ENCODE results near the gene LYZL2.
"Not testable (repeated sequence)": the region's sequence is repeated elsewhere in the genome, so short reads cannot be mapped to it uniquely, and the experiment has no call there.

LYZL2 gene

GRCh38 chr10:30629653-30630052 is at the start of gene LYZL2:
Gene LYZL2 (minus strand): TSS chr10:30629753. CDS start chr10:30626915, 2,838 bp downstream.
- Histone ChIP-seq H3K27ac (ENCODE audit: low read length) (no peak within 1 kb of the TSS), H3K4me3 (ENCODE audit: low read length) (no peak within 1 kb of the TSS), H3K36me3 (ENCODE audit: control insufficient read depth, insufficient read depth, low read length) (no peaks in the 10 kb centered on the region), H3K4me1 (ENCODE audit: control insufficient read depth, insufficient read depth, low read length) (no peaks in the 10 kb centered on the region), H3K9me3 (ENCODE audit: control insufficient read depth, insufficient read depth, low read length) (no peaks in the 10 kb centered on the region), H3K27me3 (ENCODE audit: control insufficient read depth, insufficient read depth, low read length) (no peaks in the 10 kb centered on the region)
- DNase-seq (ENCODE audit: low read depth, low spot score): no peak
- WGBS (ENCODE audit: insufficient coverage, insufficient read length): no CpG with 5 or more reads among the region's 6 CpGs

DNA sequence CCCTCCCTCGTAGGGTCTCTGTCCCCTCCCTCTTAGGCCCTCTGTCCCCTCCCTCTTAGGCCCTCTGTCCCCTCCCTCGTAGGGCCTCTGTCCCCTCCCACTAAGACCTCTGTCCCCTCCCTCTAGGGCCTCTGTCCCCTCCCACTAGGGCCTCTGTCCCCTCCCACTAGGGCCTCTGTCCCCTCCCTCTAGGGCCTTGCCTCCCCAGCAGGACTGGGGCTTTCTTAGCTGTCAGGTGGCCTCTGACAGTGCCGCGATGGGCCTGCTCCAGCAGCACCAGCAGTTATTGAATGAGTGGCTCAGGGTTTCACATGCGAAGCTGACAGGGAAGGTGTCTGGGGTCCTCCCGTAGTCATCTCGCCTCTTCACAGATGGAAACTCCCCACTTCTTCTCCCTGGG is 48.1 kb upstream of the LYZL2 start:
- not testable (repeated sequence) for H3K9me3 ChIP-seq (ENCODE audit: control insufficient read depth, insufficient read depth, low read length)
- no CpG with 5 or more reads among the region's 7 CpGs for WGBS (ENCODE audit: insufficient coverage, insufficient read length)

GRCh38 chr10:30677146-30677545 is 47.6 kb upstream of the LYZL2 start:
- not testable (repeated sequence) for H3K4me3 ChIP-seq (ENCODE audit: low read length); DNase-seq (ENCODE audit: low read depth, low spot score); H3K4me1 ChIP-seq (ENCODE audit: control insufficient read depth, insufficient read depth, low read length); H3K36me3 ChIP-seq (ENCODE audit: control insufficient read depth, insufficient read depth, low read length); H3K27me3 ChIP-seq (ENCODE audit: control insufficient read depth, insufficient read depth, low read length); H3K27ac ChIP-seq (ENCODE audit: low read length); H3K9me3 ChIP-seq (ENCODE audit: control insufficient read depth, insufficient read depth, low read length)
- WGBS (ENCODE audit: insufficient coverage, insufficient read length): no CpG with 5 or more reads among the region's 3 CpGs

More for the DNA sequence above, 48.1 kb upstream of the LYZL2 start:
- H3K36me3 ChIP-seq (ENCODE audit: control insufficient read depth, insufficient read depth, low read length); H3K4me3 ChIP-seq (ENCODE audit: low read length); H3K27ac ChIP-seq (ENCODE audit: low read length); DNase-seq (ENCODE audit: low read depth, low spot score); H3K27me3 ChIP-seq (ENCODE audit: control insufficient read depth, insufficient read depth, low read length); H3K4me1 ChIP-seq (ENCODE audit: control insufficient read depth, insufficient read depth, low read length): not testable (repeated sequence)

- Histone ChIP-seq H3K4me1 (ENCODE audit: control insufficient read depth, insufficient read depth, low read length) (no peaks in the 10 kb centered on the region), H3K36me3 (ENCODE audit: control insufficient read depth, insufficient read depth, low read length) (no peaks in the 10 kb centered on the region), H3K27me3 (ENCODE audit: control insufficient read depth, insufficient read depth, low read length) (no peaks in the 10 kb centered on the region), H3K27ac (ENCODE audit: low read length) (no peak overlapping the region), H3K4me3 (ENCODE audit: low read length) (no peak overlapping the region), H3K9me3 (ENCODE audit: control insufficient read depth, insufficient read depth, low read length) (no peaks in the 10 kb centered on the region)
- no CpG with 5 or more reads among the region's 13 CpGs for WGBS (ENCODE audit: insufficient coverage, insufficient read length)
- no peak for DNase-seq (ENCODE audit: low read depth, low spot score)
Observed at GRCh38 chr10:30675791-30676718, 46.5 kb upstream of the LYZL2 start.

GRCh38 chr10:30674796-30675195 is 45.2 kb upstream of the LYZL2 start:
- Histone ChIP-seq H3K27ac (ENCODE audit: low read length) (no peak overlapping the region), H3K36me3 (ENCODE audit: control insufficient read depth, insufficient read depth, low read length) (no peaks in the 10 kb centered on the region), H3K27me3 (ENCODE audit: control insufficient read depth, insufficient read depth, low read length) (no peaks in the 10 kb centered on the region), H3K4me3 (ENCODE audit: low read length) (no peak overlapping the region), H3K9me3 (ENCODE audit: control insufficient read depth, insufficient read depth, low read length) (no peaks in the 10 kb centered on the region), H3K4me1 (ENCODE audit: control insufficient read depth, insufficient read depth, low read length) (no peaks in the 10 kb centered on the region)
- DNase-seq (ENCODE audit: low read depth, low spot score): no peak
- no CpG with 5 or more reads among the region's 6 CpGs for WGBS (ENCODE audit: insufficient coverage, insufficient read length)

DNA sequence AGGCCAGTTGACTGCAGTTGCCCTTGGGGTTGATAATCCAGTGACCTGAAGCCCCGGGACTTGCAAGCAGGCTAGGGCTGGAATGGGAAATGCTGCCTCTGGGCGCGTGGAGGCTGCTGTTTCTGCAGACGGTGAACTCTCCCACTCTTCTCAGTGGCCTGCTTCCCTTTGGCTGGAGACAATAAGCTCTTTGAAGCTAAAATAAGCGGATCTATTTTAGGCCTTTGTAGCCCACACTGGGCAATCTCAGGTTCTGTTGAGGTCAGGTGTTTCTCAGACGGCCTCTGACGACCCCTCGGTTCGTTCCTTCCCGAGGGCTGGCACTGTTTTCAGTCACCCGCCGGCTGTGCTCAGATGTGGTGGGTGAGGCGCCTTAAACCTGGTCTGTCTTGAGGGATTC is 43.7 kb upstream of the LYZL2 start:
- not testable (repeated sequence) for DNase-seq (ENCODE audit: low read depth, low spot score); H3K9me3 ChIP-seq (ENCODE audit: control insufficient read depth, insufficient read depth, low read length); H3K27ac ChIP-seq (ENCODE audit: low read length); H3K4me3 ChIP-seq (ENCODE audit: low read length); H3K27me3 ChIP-seq (ENCODE audit: control insufficient read depth, insufficient read depth, low read length); H3K36me3 ChIP-seq (ENCODE audit: control insufficient read depth, insufficient read depth, low read length); H3K4me1 ChIP-seq (ENCODE audit: control insufficient read depth, insufficient read depth, low read length)
- no CpG with 5 or more reads among the region's 13 CpGs for WGBS (ENCODE audit: insufficient coverage, insufficient read length)

DNA sequence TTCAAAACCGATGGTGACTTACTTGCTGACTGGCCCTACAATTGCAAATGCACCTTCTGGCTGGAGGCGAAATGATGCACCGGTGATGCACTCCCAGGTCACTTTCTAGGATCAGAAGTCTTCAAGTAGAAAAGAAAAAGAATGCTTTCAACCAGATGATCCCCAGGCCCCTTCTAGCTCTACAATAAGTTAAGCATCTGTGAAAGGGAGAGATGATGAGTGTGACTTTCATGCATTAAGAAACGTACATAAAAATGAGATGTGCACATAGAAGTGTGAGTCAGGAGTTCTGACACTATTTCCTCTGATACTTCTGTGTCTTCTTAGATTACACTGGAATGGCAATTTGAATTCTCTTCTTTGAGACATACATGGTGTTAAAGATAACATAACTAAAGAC is 42.8 kb upstream of the LYZL2 start:
- H3K4me1 ChIP-seq (ENCODE audit: control insufficient read depth, insufficient read depth, low read length); H3K9me3 ChIP-seq (ENCODE audit: control insufficient read depth, insufficient read depth, low read length); H3K27ac ChIP-seq (ENCODE audit: low read length); H3K27me3 ChIP-seq (ENCODE audit: control insufficient read depth, insufficient read depth, low read length); H3K36me3 ChIP-seq (ENCODE audit: control insufficient read depth, insufficient read depth, low read length); H3K4me3 ChIP-seq (ENCODE audit: low read length); DNase-seq (ENCODE audit: low read depth, low spot score): not testable (repeated sequence)
- WGBS (ENCODE audit: insufficient coverage, insufficient read length): no CpG with 5 or more reads among the region's 4 CpGs

DNA sequence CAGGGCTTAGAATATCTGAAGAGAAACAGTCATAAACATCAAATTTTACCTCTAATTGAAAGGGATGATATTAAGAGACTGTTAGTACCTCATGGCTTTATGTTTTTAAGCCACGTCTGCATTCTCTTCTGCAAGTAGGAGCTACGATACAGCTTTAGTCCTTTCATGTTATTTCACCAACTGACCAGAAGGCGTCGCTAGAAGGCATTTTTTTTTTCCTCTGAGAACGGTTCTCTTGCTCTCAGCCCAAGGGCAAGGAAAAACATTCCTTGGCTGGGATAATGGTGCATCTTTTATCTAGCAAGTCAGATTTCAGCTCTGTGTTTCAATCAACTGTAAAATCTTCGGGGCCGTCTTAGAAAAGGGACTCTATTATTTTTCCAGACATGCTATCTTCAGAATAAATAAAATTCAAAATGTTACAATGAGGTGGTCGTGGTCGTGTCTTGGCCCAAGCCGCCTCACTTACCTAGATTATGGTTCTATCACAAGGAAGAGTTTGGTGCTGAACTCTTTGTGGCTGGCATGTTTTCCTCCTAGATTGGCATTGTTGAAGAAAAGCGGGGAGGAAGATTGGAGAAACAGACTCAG is 41.6 kb upstream of the LYZL2 start:
- no peak overlapping the region for H3K27ac ChIP-seq (ENCODE audit: low read length)
- no peaks in the 10 kb centered on the region for H3K4me1 ChIP-seq (ENCODE audit: control insufficient read depth, insufficient read depth, low read length)
- WGBS (ENCODE audit: insufficient coverage, insufficient read length): no CpG with 5 or more reads among the region's 11 CpGs
- H3K27me3 ChIP-seq (ENCODE audit: control insufficient read depth, insufficient read depth, low read length): no peaks in the 10 kb centered on the region
- no peaks in the 10 kb centered on the region for H3K36me3 ChIP-seq (ENCODE audit: control insufficient read depth, insufficient read depth, low read length)
- DNase-seq (ENCODE audit: low read depth, low spot score): peak; percentile 43
- H3K4me3 ChIP-seq (ENCODE audit: low read length): no peak overlapping the region
- H3K9me3 ChIP-seq (ENCODE audit: control insufficient read depth, insufficient read depth, low read length): no peaks in the 10 kb centered on the region

- not testable (repeated sequence) for H3K9me3 ChIP-seq (ENCODE audit: control insufficient read depth, insufficient read depth, low read length); H3K4me1 ChIP-seq (ENCODE audit: control insufficient read depth, insufficient read depth, low read length); H3K4me3 ChIP-seq (ENCODE audit: low read length); H3K27ac ChIP-seq (ENCODE audit: low read length); H3K36me3 ChIP-seq (ENCODE audit: control insufficient read depth, insufficient read depth, low read length); DNase-seq (ENCODE audit: low read depth, low spot score); H3K27me3 ChIP-seq (ENCODE audit: control insufficient read depth, insufficient read depth, low read length)
- no CpG with 5 or more reads among the region's 11 CpGs for WGBS (ENCODE audit: insufficient coverage, insufficient read length)
Observed at GRCh38 chr10:30667982-30668381, 38.4 kb upstream of the LYZL2 start.

DNA sequence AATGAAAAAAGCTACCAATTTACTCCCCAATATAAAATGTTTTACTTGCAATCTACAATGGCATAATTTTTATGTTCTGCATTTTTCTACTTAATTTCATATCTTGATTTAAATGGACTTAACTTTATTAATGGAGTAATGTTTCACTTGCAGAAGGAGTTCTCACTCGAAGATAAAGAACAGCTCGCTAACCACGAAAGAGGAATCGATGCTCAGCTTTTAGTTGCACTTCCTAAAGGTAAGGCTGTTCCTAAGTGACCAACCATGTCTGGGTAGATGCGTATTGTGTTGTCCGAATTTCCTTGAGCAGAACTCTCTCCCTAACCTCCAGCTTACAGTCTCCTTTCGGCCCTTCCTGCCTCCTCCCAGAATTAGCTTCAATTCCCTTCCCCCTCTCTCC is 33.9 kb upstream of the LYZL2 start:
- no CpG with 5 or more reads among the region's 7 CpGs for WGBS (ENCODE audit: insufficient coverage, insufficient read length)
- H3K4me1 ChIP-seq (ENCODE audit: control insufficient read depth, insufficient read depth, low read length); H3K27me3 ChIP-seq (ENCODE audit: control insufficient read depth, insufficient read depth, low read length); H3K9me3 ChIP-seq (ENCODE audit: control insufficient read depth, insufficient read depth, low read length); H3K36me3 ChIP-seq (ENCODE audit: control insufficient read depth, insufficient read depth, low read length); H3K27ac ChIP-seq (ENCODE audit: low read length); DNase-seq (ENCODE audit: low read depth, low spot score); H3K4me3 ChIP-seq (ENCODE audit: low read length): not testable (repeated sequence)

- Histone ChIP-seq H3K9me3 (ENCODE audit: control insufficient read depth, insufficient read depth, low read length) (no peaks in the 10 kb centered on the region), H3K27me3 (ENCODE audit: control insufficient read depth, insufficient read depth, low read length) (no peaks in the 10 kb centered on the region), H3K36me3 (ENCODE audit: control insufficient read depth, insufficient read depth, low read length) (no peaks in the 10 kb centered on the region), H3K4me3 (ENCODE audit: low read length) (no peak overlapping the region), H3K4me1 (ENCODE audit: control insufficient read depth, insufficient read depth, low read length) (no peaks in the 10 kb centered on the region), H3K27ac (ENCODE audit: low read length) (no peak overlapping the region)
- WGBS (ENCODE audit: insufficient coverage, insufficient read length): no CpG with 5 or more reads among the region's 6 CpGs
- DNase-seq (ENCODE audit: low read depth, low spot score): no peak
Observed at GRCh38 chr10:30662814-30663213, 33.3 kb upstream of the LYZL2 start.
